Stimulated activated CD4-positive, alpha-beta T cell treated with anti-CD3 and anti-CD28 coated beads, Interleukin-1b, Interleukin-23, amount 100 ng/mL, for 4 hours (primary cell): ENCODE data around the gene DTHD1.
A peak's percentile ranks its signal among the peaks of the same experiment; 100 is the strongest.

Experiments
- DNase-seq, 2 donors: peaks; one replicate each; pipeline ENCODE4 v3.0.0-alpha.2; 2020; ENCODE audit warnings: low read depth in 2 of 2

The DTHD1 gene

GRCh38 chr4:36343501-36344175 lies 62.2 kb downstream of the DTHD1 start:
- DNase-seq, result no peak

DNA sequence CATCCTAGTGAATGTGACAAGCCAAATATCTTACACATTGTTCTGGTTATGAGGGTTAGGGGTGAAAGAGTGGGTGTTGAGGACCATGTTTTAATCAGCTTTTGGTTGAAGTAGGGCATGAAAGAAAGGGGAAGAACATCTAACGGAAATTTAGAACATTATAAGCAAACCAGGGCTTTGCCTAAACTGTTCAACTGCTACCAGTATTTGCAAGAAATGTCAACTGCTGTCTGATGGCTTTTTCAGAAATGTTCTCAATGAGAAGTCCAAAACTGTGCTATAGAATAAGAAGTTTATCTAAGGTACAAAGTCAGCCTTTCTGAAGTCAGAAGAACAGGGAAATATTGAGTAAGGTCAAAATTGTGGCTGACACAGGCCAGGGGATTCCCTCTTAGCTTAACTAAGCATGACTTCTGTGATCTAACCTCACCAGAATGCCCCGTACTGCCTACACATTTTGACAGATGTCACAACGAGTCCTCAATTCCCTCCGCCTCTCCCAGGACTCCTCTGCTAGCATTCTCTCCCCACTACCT lies 67.1 kb downstream of the DTHD1 start:
- DNase-seq, result peak; percentile 5 to 15

- no peak for DNase-seq
Observed at GRCh38 chr4:36349938-36350549, 68.6 kb downstream of the DTHD1 start.

GRCh38 chr4:36351082-36351666 lies 69.8 kb downstream of the DTHD1 start:
- peak; percentile 60 to 66 for DNase-seq

GRCh38 chr4:36353998-36354397 lies 72.6 kb downstream of the DTHD1 start:
- DNase-seq, result no peak

DNA sequence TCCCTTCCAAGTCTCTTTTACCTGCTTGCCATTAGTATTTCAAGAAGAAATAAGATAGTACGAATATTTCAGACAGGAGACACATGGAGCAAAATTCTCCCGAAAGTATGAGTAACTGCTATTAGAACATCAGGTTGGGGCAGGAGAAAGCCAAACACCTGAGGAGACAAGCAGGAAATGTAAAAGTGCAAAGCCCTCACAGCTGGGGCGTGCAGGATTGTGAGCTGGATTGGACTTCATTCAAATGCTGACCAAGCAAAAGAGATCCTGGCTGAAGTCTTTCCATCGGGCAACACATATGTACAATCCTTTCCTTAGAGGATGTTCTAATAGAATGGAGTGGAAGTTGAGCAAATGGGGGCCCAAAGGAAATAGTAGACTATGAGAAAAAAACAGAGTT lies 76.8 kb downstream of the DTHD1 start:
- no peak for DNase-seq

DNA sequence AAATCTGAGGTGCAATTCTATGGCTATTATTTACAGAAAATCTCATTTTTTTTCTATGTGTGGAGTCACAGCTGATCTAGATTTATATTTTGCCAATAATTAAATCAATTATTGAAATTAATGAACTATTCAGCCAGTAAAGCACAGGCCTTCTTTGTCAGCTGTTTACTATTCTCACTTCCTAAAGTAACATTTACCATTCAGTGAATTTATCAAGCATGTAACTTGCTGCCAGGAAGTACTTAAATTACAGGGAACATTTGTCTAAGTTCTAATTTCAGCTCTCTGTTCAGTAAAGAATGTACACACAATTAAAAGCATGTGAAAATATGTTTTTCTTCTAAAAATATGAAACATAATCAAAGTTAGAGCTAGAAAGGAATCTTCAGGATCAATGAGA lies 79.3 kb downstream of the DTHD1 start:
- no peak for DNase-seq

DNA sequence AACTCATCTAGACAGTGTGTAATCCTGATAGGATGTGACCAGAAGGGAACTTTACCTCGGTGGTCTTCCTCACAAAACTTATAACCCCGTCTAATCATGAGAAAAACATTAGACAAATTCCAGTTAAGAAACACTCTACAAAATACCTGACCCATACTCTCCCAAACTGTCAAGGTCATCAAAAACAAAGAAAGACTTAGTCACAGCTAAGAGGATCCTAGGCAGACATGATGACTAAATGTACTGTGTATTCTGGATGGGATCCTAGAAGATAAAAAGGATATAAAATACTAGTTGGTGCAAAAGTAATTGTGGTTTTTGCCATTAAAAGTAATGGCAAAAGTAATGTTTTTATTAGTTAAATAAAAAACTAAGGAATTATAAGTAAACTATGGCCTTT lies 81.6 kb downstream of the DTHD1 start:
- no peak for DNase-seq

DNA sequence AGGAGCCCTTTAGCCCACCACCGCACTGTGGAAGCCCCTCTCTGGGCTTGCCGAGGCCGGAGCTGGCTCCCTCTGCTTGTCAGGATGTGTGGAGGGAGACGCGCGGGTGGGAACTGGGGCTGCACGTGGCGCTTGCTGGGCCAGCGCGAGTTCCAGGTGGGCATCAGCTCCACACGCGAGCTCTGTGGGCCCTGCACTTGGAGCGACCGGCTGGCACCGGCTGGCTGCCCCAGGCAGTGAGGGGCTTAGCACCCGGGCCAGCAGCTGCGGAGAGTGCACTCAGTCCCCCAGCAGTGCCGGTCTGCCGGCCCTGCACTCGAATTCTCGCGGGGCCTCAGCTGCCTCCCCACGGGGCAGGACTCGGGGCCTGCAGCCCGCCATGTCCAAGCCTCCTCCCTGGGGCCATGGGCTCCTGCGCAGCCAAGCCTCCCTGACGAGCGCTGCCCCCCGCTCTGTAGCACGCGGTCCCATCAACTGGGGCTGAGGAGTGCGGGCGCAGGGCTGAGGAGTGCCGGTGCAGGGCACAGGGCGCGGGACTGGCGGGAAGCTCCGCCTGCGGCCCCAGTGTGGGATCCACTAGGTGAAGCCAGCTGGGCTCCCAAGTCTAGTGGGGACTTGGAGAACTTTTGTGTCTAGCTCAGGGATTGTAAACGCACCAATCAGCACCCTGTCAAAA lies 93.6 kb downstream of the DTHD1 start:
- DNase-seq, result no peak

- DNase-seq, result peak in 1 of 2 donors; percentile 11
Observed at GRCh38 chr4:36385951-36386571, 104.6 kb downstream of the DTHD1 start.

GRCh38 chr4:36386691-36387090 lies 105.3 kb downstream of the DTHD1 start:
- no peak for DNase-seq

DNA sequence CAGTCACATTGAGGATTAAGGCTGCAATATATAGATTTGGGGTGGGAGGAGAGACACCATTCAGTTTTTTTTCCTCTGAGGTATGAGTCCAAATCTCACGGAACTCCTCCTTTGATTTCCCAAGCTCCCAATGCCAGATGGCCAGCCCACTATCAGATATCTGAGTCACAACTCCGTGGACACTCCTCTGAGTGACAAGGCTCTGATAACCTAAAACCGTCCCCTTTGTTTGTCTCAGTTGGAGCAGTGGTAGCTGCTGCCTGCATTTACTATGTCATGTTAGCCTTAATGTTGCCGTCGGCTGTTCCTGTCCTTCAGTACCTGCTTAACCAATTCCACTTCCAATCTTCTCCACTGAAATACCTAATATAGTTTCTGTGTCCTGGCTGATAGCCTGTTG lies 107.3 kb downstream of the DTHD1 start:
- no peak for DNase-seq

GRCh38 chr4:36391411-36391810 lies 110.0 kb downstream of the DTHD1 start:
- no peak for DNase-seq

DNA sequence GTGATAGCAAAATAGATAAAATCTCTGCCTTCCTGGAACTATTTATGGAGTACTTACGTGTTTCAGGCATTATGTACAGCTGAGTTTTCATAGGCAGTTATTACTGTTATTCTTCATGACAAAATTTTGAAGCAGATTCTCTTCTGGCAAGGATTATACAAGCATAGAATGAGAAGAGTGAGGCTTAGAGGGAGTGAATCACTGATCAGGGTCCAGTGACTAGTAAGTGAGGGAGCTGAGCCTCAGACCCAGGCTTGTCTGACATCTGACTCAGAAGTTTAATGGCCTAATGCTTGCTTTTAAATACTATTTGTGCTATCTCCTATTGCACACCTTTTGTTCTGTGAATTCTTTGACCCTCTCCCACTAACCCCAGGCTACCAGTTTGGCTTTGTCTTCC lies 110.6 kb downstream of the DTHD1 start:
- no peak for DNase-seq

GRCh38 chr4:36392916-36393315 lies 111.5 kb downstream of the DTHD1 start:
- DNase-seq, result no peak
